Stimulated activated CD4-positive, alpha-beta T cell treated with anti-CD3 and anti-CD28 coated beads, TNF-alpha, amount 100 ng/mL, for 1 hour (primary cell): ENCODE measurements around the gene KCNK4.

Source experiments
- DNase-seq, 3 donors: peaks; one replicate each; pipeline ENCODE4 v3.0.0-alpha.2; 2020; ENCODE audit warnings: low read depth in 3 of 3, low spot score in 1 of 3

KCNK4 gene

DNA sequence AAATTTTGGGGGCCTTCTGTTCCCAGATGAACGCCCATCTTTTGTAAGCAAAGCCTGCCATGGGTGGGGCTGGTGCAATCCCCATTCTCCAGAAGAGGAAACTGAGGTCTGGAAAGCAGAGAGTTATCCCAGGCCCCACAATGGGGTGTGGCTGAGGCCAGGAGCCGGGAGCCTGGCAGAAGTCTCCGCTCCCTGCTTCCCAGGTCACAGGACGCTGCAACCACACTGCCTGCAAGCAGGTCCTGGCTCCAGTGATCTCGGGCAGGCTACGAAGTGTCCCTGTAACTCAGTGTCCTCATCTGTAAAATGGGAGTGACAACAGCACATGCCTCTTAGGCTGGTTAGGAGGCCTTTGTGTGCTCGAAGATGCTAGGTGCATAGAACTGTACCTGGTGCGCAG lies 38.1 kb upstream of the KCNK4 start:
- no peak for DNase-seq

- no peak for DNase-seq
These were observed 37.6 kb upstream of the KCNK4 start for GRCh38 chr11:64253481-64253880.

DNA sequence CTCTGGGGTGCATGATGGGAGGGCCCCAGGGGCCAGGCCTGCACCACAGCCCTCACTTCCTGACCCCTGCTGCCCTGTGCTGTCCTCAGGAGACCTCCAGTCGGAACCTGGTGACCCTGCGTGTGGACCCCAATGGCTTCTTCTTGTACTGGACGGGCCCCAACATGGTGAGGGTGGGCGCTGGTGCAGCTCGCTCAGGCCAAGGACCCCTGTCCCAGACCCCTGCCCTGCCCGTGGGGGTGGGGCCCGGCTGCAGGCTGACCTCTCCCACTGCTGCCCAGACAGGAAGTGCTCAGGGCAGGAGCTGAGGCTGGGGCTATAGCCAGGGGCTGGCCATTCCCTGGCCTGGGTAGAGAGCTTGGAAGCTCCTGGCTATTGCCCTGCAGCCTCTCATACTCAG lies 36.8 kb upstream of the KCNK4 start:
- no peak for DNase-seq

GRCh38 chr11:64255135-64256128 lies 35.7 kb upstream of the KCNK4 start:
- DNase-seq: no peak

DNA sequence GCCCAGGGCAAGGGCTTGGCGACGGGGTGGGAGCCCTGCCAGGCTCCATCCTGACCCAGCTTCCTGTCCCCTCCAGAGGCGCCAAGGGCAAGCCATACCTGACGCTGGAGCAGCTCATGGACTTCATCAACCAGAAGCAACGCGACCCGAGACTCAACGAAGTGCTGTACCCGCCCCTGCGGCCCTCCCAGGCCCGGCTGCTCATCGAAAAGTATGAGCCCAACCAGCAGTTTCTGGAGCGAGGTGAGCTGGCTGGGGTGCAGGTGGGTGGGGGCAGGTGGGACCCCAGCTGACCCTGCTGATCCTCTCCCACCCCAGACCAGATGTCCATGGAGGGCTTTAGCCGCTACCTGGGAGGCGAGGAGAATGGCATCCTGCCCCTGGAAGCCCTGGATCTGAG lies 34.8 kb upstream of the KCNK4 start:
- DNase-seq: no peak

- DNase-seq: no peak
These were observed 32.7 kb upstream of the KCNK4 start for GRCh38 chr11:64258356-64258755.

DNA sequence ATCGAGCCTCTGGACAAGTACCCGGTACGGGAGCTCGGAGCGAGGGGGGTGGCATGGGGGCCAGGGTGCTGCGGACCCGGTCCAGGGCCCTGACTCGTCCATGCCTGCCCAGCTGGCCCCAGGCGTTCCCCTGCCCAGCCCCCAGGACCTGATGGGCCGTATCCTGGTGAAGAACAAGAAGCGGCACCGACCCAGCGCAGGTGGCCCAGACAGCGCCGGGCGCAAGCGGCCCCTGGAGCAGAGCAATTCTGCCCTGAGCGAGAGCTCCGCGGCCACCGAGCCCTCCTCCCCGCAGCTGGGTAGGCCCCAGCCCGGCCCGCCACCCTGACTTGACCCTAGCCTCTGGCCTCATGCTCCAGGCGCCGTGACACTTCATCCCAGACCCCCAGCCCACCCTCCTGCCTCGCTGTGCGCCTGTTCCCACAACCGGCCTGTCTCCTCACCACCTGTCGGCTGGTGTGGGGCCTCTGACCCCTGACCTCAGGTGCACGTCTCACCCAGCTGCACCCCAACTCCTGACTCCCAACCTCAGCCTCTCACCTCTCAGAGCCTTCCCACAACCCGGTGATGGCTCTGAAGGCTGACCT lies 32.1 kb upstream of the KCNK4 start:
- no peak for DNase-seq

DNA sequence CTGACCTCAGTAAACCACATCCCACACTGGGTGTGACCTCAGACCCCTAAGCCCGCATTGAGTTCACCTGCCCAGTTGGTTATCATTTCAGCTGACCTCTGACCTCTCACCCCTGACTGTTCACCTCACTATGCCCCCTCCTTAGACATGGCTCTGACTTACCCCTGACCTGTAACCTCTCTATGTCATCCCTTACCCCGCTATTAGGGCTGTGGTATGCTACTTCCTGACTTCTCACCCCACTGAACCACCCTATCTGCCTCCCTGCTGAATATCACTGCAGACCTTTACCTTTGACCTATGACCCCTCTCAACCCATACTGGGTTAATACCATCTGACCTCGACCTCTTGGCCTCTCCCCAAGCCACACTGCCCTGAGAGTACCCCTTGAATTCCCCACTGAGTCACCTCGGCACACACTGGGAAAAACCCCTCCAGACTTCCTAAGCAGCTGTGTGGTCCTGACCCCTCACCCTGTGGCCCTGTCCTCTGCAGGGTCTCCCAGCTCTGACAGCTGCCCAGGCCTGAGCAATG lies 31.5 kb upstream of the KCNK4 start:
- no peak for DNase-seq

GRCh38 chr11:64260147-64260708 lies 30.9 kb upstream of the KCNK4 start:
- DNase-seq: no peak

DNA sequence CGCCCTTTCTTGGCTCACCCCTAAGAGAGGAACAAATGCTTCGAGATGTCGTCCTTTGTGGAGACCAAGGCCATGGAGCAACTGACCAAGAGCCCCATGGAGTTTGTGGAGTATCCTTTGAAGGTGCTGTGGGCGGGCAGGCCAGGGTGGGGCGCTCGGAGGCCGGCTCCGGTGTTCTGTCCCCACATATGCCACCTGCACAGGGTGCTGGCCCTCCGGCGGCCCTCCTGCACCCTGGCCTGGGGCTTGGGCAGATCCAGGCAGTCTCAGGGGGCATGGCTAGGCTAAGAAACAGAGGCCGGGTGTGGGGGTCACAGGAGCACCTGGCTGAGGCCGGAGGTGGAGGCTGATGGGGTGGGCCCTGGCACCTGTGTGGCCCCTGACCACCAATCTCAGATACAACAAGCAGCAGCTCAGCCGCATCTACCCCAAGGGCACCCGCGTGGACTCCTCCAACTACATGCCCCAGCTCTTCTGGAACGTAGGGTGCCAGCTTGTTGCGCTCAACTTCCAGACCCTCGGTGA lies 29.5 kb upstream of the KCNK4 start:
- DNase-seq: no peak

DNA sequence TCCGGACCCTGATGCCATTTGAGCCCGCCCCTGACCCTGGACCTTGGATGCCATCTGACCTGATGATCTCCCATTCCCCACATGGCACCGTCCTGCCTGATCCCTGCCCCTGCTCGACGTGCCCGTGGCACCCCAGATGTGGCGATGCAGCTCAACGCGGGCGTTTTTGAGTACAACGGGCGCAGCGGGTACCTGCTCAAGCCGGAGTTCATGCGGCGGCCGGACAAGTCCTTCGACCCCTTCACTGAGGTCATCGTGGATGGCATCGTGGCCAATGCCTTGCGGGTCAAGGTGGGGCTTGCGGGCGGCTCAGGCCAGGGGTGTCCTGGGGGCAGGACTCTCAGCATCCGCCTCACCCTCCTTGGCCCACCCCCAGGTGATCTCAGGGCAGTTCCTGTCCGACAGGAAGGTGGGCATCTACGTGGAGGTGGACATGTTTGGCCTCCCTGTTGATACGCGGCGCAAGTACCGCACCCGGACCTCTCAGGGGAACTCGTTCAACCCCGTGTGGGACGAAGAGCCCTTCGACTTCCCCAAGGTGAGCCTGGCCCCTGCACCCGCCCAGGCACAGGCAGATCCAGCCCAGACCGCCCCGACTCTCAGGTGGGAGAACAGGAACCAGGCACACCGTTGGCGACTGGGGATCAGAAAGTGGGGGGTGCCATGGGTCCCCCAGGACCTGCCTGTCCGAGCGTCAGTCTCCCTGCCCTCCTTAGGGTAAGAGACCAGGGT lies 28.7 kb upstream of the KCNK4 start:
- no peak for DNase-seq

DNA sequence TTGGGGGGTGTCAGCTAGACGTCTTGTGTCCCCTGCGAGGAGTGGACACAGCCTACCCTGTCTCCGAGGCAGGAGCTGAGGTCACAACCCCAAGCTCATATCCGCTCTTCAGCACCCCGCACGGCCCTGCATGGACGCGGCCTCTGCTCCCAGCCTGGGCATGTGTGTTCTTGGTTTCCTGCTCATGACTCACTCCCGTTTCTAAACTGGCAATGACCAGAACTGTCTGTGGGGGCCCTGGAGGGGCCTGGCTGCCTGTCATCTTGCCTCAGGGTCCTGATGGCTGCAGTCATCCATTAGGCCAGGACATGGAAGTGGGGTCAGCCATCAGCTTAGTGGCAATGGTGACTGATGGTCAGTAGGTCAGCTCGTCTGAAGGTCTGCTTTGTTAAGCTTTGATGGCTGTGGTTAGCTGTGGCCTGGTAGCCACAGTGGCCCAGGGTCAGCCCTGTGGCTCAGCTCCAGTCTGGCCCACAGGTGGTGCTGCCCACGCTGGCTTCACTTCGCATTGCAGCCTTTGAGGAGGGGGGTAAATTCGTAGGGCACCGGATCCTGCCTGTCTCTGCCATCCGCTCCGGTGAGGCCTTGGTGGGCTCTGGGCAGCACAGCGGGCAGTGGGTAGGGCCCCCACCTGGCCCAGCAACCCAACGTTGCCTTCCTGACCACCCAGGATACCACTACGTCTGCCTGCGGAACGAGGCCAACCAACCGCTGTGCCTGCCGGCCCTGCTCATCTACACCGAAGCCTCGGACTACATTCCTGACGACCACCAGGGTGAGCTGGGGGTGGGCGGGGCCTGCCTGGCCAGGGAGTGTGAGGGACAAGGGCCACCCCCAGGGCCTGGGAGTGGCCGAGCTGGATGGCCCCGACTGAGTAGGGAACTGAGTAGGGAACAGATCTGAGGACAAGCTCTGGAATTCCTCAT lies 27.8 kb upstream of the KCNK4 start:
- DNase-seq: no peak

DNA sequence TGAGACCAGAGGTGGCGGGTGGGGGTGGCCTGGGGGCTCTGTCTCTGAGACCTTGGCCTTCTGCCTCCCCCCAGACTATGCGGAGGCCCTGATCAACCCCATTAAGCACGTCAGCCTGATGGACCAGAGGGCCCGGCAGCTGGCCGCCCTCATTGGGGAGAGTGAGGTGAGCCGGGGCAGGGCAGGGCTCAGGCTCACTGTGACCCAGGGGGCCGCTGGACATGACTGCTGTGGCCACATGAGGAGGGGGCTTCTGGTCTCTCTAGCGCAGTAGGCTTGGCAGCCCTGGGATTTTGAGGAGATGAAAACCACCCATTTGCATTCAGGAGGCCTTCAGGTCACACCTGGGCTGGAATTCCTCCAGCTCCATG lies 27.2 kb upstream of the KCNK4 start:
- no peak for DNase-seq

GRCh38 chr11:64264371-64264852 lies 26.7 kb upstream of the KCNK4 start:
- DNase-seq: no peak

DNA sequence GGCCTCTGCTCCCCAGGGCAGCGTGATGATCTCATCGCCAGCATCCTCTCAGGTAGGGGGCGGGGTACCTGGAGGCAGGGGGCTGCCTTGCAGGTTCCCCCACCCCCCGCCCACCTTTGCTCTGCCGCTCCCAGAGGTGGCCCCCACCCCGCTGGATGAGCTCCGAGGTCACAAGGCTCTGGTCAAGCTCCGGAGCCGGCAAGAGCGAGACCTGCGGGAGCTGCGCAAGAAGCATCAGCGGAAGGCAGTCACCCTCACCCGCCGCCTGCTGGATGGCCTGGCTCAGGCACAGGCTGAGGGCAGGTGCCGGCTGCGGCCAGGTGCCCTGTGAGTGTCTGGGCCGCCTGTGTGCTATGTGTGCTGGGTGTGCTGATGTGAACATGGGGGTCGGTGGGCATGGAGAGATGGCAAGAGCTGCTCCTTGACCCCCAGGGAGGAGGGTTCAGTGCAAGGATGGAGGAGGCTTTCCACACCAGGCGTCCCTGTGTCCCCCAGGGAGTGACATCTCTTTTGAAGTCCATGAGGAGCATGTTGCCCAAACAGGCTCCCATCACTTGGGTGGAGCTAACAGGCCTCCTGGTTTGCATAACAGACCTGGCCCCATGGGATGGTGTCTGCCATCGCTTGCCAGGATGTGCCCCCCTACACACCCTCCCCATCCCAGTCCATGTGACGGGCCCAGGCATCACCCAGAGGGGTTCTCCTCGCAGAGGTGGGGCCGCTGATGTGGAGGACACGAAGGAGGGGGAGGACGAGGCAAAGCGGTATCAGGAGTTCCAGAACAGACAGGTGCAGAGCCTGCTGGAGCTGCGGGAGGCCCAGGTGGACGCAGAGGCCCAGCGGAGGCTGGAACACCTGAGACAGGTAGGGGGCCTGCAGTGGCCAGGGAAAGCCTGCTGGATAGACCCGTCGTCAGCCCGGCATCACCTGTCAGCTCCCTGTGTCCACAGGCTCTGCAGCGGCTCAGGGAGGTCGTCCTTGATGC lies 25.6 kb upstream of the KCNK4 start:
- DNase-seq: no peak

- DNase-seq: no peak
These were observed 24.8 kb upstream of the KCNK4 start for GRCh38 chr11:64266339-64266738.

- no peak for DNase-seq
These were observed 23.7 kb upstream of the KCNK4 start for GRCh38 chr11:64267207-64267945.
